ENCODE measurements around the gene LPXN. TPM values are rescaled to one million over a fixed set of nuclear protein-coding genes. Genes with fewer than 3 reads are reported as not detected.

LPXN gene
- total RNA-seq, 1 experiment from 2014 or later: 7.8 TPM

DNA sequence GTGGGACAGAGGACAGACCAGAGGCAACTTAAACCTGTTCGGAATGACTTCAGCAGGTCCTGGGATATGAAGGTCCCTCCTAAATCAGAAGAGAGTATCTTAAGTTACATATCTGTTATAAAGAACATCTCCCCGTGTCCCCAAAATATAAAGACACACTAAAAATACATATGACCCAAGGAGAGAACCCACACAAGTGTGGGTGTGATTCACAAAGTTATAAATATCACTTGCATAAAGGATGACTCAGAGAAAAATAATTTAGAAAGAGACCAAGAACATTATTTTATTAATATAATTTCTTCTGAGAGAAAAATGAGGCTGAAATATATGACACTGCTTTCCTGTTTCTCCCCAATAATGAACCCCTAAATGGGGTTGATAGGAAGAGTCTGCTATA is 82.0 kb downstream of the LPXN start:
- peaks cover 13% of the 10 kb centered on the region for H3K4me1 Mint-ChIP-seq (ENCODE audit: insufficient read depth, unreplicated experiment)
- TF ChIP-seq, protein P1, sequence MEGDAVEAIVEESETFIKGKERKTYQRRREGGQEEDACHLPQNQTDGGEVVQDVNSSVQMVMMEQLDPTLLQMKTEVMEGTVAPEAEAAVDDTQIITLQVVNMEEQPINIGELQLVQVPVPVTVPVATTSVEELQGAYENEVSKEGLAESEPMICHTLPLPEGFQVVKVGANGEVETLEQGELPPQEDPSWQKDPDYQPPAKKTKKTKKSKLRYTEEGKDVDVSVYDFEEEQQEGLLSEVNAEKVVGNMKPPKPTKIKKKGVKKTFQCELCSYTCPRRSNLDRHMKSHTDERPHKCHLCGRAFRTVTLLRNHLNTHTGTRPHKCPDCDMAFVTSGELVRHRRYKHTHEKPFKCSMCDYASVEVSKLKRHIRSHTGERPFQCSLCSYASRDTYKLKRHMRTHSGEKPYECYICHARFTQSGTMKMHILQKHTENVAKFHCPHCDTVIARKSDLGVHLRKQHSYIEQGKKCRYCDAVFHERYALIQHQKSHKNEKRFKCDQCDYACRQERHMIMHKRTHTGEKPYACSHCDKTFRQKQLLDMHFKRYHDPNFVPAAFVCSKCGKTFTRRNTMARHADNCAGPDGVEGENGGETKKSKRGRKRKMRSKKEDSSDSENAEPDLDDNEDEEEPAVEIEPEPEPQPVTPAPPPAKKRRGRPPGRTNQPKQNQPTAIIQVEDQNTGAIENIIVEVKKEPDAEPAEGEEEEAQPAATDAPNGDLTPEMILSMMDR (IDR thresholded peaks at IDR 0.05; ENCODE audit: unreplicated experiment): no peak
- H3K4me3 Mint-ChIP-seq (ENCODE audit: unreplicated experiment): no peak overlapping the region
- DNase-seq (ENCODE audit: unreplicated experiment): no peak
- CTCF ChIA-PET: interaction anchor here (0.7 kb wide), 1 partner anchor 693 kb away, joined by 4 read pairs; no protein-coding TSS in a partner anchor
- H3K27me3 Mint-ChIP-seq (ENCODE audit: insufficient read depth, unreplicated experiment): no peaks in the 10 kb centered on the region
- POLR2A ChIA-PET: interaction anchor here (1.6 kb wide), 1 partner anchor 10 kb away, joined by 3 read pairs; no protein-coding TSS in a partner anchor
- no TSS peak for BruUV-seq (replicated peaks)
- no peak overlapping the region for H3K27ac Mint-ChIP-seq (ENCODE audit: low read depth, unreplicated experiment)
- intact Hi-C loops (cut with micrococcal nuclease): no loop called here
- no peaks in the 10 kb centered on the region for H3K9me3 Mint-ChIP-seq (ENCODE audit: unreplicated experiment)
- H3K36me3 Mint-ChIP-seq (ENCODE audit: insufficient read depth, unreplicated experiment): no peaks in the 10 kb centered on the region

DNA sequence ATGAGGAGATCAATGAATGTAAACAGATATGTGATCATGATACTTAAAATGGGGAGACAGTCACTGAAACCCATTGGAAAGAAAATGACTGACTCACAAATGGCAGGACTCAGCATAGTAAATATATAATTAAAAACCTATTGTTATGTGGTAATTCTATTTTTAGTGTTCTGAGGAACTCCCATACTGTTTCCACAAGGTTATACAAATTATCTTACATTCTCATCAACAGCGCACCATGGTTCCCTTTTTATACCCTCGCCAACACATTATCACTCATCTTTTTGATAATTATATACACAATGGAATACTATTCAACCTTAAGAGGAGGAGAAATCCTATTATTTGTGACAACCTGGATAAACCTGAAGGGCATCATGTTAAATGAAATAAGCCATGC is 84.8 kb downstream of the LPXN start:
- Mint-ChIP-seq H3K36me3 (ENCODE audit: insufficient read depth, unreplicated experiment) (no peaks in the 10 kb centered on the region), H3K27me3 (ENCODE audit: insufficient read depth, unreplicated experiment) (no peaks in the 10 kb centered on the region), H3K27ac (ENCODE audit: low read depth, unreplicated experiment) (no peak overlapping the region), H3K4me1 (ENCODE audit: insufficient read depth, unreplicated experiment) (peaks cover 13% of the 10 kb centered on the region), H3K4me3 (ENCODE audit: unreplicated experiment) (no peak overlapping the region), H3K9me3 (ENCODE audit: unreplicated experiment) (no peaks in the 10 kb centered on the region)
- ChIA-PET POLR2A (no interaction called here), CTCF (no interaction called here)
- intact Hi-C loops (cut with micrococcal nuclease): no loop called here
- no peak for DNase-seq (ENCODE audit: unreplicated experiment)
- BruUV-seq (replicated peaks): no TSS peak
- TF ChIP-seq, protein P1 (IDR thresholded peaks at IDR 0.05; ENCODE audit: unreplicated experiment): no peak

DNA sequence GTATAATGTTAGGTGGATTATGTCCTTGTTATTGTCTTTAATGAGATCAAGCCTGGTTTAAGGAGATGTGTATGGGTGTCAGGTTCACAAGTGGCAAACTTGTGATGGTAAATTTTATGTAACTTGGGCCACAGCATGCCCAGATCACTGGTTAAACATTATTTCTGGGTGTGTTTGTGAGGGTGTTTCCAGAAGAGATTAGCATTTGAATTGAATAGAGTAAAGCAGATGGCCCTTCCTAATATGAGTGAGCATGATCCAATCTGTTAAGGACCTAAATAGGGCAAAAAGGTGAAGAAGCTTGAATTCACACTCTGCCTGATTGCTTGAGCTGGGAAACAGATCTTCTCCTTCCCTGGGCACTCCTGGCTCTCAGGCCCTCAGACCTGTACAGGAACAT is 88.5 kb downstream of the LPXN start:
- intact Hi-C loops (cut with micrococcal nuclease): no loop called here
- H3K27ac Mint-ChIP-seq (ENCODE audit: low read depth, unreplicated experiment): no peak overlapping the region
- TF ChIP-seq, protein P1 (IDR thresholded peaks at IDR 0.05; ENCODE audit: unreplicated experiment): no peak

DNA sequence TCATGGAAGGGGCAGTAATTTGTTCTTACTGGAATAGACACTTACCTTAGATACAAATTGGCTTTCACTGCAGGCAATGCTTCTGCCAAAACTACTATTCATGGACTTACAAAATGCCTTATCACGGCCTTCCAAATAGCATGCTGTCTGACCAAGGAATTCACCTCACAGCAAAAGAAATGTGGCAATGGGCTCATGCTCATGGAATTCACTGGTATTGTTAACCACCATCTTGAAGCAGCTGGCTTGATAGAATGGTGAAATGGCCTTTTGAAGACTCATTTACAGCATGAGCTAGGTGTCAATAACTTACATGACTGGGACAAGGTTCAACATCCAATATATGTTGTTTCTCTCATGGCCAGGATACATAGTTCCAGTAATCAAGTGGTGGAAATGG is 89.7 kb downstream of the LPXN start:
- H3K9me3 Mint-ChIP-seq (ENCODE audit: unreplicated experiment): no peaks in the 10 kb centered on the region
- no peaks in the 10 kb centered on the region for H3K4me1 Mint-ChIP-seq (ENCODE audit: insufficient read depth, unreplicated experiment)
- intact Hi-C loops (cut with micrococcal nuclease): no loop called here
- no peak overlapping the region for H3K27ac Mint-ChIP-seq (ENCODE audit: low read depth, unreplicated experiment)
- ChIA-PET POLR2A (no interaction called here), CTCF (interaction anchor here (0.7 to 1.1 kb wide), 2 partner anchors 19 to 210 kb away, joined by 3 read pairs; no protein-coding TSS in a partner anchor)
- DNase-seq (ENCODE audit: unreplicated experiment): no peak
- no peak overlapping the region for H3K4me3 Mint-ChIP-seq (ENCODE audit: unreplicated experiment)
- H3K36me3 Mint-ChIP-seq (ENCODE audit: insufficient read depth, unreplicated experiment): no peaks in the 10 kb centered on the region
- H3K27me3 Mint-ChIP-seq (ENCODE audit: insufficient read depth, unreplicated experiment): no peaks in the 10 kb centered on the region
- TF ChIP-seq, protein P1 (IDR thresholded peaks at IDR 0.05; ENCODE audit: unreplicated experiment): no peak
- BruUV-seq (replicated peaks): no TSS peak

More for the DNA sequence above, 88.5 kb downstream of the LPXN start:
- no peaks in the 10 kb centered on the region for H3K36me3 Mint-ChIP-seq (ENCODE audit: insufficient read depth, unreplicated experiment)
- ChIA-PET POLR2A (no interaction called here), CTCF (no interaction called here)
- BruUV-seq (replicated peaks): no TSS peak
- H3K4me1 Mint-ChIP-seq (ENCODE audit: insufficient read depth, unreplicated experiment): no peaks in the 10 kb centered on the region
- H3K9me3 Mint-ChIP-seq (ENCODE audit: unreplicated experiment): no peaks in the 10 kb centered on the region
- DNase-seq (ENCODE audit: unreplicated experiment): no peak
- H3K4me3 Mint-ChIP-seq (ENCODE audit: unreplicated experiment): no peak overlapping the region
- H3K27me3 Mint-ChIP-seq (ENCODE audit: insufficient read depth, unreplicated experiment): no peaks in the 10 kb centered on the region

Other genes starting within 250 kb of the LPXN start
- gene OR5B17, start 216.8 kb downstream of the LPXN start, total RNA-seq (2022): not detected in 2 replicates
- not detected in 2 replicates for gene OR5B3, start 169.0 kb downstream of the LPXN start, total RNA-seq (2022)
- not detected in 2 replicates for gene OR5B2, start 147.7 kb downstream of the LPXN start, total RNA-seq (2022)
- not detected in 2 replicates for gene OR5B12, start 133.6 kb downstream of the LPXN start, total RNA-seq (2022)
- not detected in 2 replicates for gene OR5B21, start 67.8 kb downstream of the LPXN start, total RNA-seq (2022)
- gene ZFP91, start 3.2 kb upstream of the LPXN start, total RNA-seq (2022): 72.9 and 86.2 TPM in 2 replicates
- gene CNTF, start 46.8 kb upstream of the LPXN start, total RNA-seq (2022): 2.4 and 2.9 TPM in 2 replicates
- not detected in 2 replicates for gene GLYAT, start 156.1 kb upstream of the LPXN start, total RNA-seq (2022)

All from MCF 10A (cell line).